SU-DHL-6 (cell line): Measurements from ENCODE around the gene MACF1.
A peak's percentile ranks its signal among the peaks of the same experiment; 100 is the strongest.

Experiments used
- H2AFZ ChIP-seq: fragments of 200-600 bp; sonication (generic); 2 replicates; pipeline ENCODE4 v1.6.1; 2014; ENCODE audit warnings: low read depth, mild to moderate bottlenecking, moderate library complexity, mixed read lengths, antibody characterized with exemption, low read length; ENCODE audit not compliant: severe bottlenecking
- H3F3A ChIP-seq: fragments of 200-600 bp; shearing (Covaris generic); 2 replicates; pipeline ENCODE4 v1.6.0; 2016; ENCODE audit warnings: antibody characterized with exemption, mild to moderate bottlenecking; ENCODE audit not compliant: insufficient read depth
- H3K27ac ChIP-seq: fragments of 200-600 bp; sonication (generic); 2 replicates; pipeline ENCODE4 v1.5.1; 2016; ENCODE audit warnings: low read depth, mild to moderate bottlenecking, low read length, moderate library complexity, mixed read lengths
- H3K27me3 ChIP-seq: fragments of 200-600 bp; sonication (generic), shearing (Covaris generic); 2 replicates; pipeline ENCODE4 v1.6.0; 2014; ENCODE audit warnings: mild to moderate bottlenecking, low read length
- H3K36me3 ChIP-seq: fragments of 200-600 bp; sonication (generic); 2 replicates; pipeline ENCODE4 v1.6.1; 2014; ENCODE audit warnings: mild to moderate bottlenecking, low read length, mixed read lengths
- H3K4me2 ChIP-seq: fragments of 300-600, 200-600 bp; shearing (Covaris generic), sonication (generic); 2 replicates; pipeline ENCODE4 v1.6.0; 2014; ENCODE audit warnings: low read length, low read depth, mild to moderate bottlenecking; ENCODE audit not compliant: poor library complexity, severe bottlenecking
- H3K4me3 ChIP-seq: fragments of 200-600 bp; sonication (generic); 2 replicates; pipeline ENCODE4 v1.5.1; 2014; ENCODE audit warnings: antibody characterized with exemption, low read length, mild to moderate bottlenecking, mixed read lengths; ENCODE audit not compliant: insufficient read depth, poor library complexity, severe bottlenecking
- H3K79me2 ChIP-seq: fragments of 200-600 bp; sonication (generic); 2 replicates; pipeline ENCODE4 v1.6.1; 2014; ENCODE audit warnings: mild to moderate bottlenecking, low read length, moderate library complexity; ENCODE audit not compliant: insufficient read depth
- H3K9ac ChIP-seq: fragments of 200-600 bp; sonication (generic); 2 replicates; pipeline ENCODE4 v1.7.0; 2014; ENCODE audit warnings: mild to moderate bottlenecking, low read length
- H3K9me2 ChIP-seq: fragments of 200-600 bp; sonication (generic); replicated peaks from 2 replicates; pipeline ENCODE4 v1.6.1; 2014; ENCODE audit warnings: low read length; ENCODE audit not compliant: insufficient read depth
- H3K9me3 ChIP-seq: fragments of 200-600 bp; sonication (generic); 2 replicates; pipeline ENCODE4 v1.6.1; 2014; ENCODE audit warnings: low read length, mixed read lengths; ENCODE audit not compliant: insufficient read depth
- H4K20me1 ChIP-seq: fragments of 200-600 bp; sonication (generic); 2 replicates; pipeline ENCODE4 v1.6.1; 2014; ENCODE audit warnings: low read depth, mild to moderate bottlenecking, antibody characterized with exemption, low read length, moderate library complexity, mixed read lengths
- EZH2phosphoT487 ChIP-seq: fragments of 200-600 bp; sonication (generic), shearing (Covaris generic); conservative IDR thresholded peaks from 2 replicates; pipeline ENCODE4 v1.6.1; 2018; ENCODE audit warnings: mild to moderate bottlenecking, antibody characterized with exemption, low read length, moderate library complexity, mixed read lengths
- TF ChIP-seq, protein P1 (sequence below): fragments of 200-600 bp; sonication (generic); IDR thresholded peaks from one replicate; pipeline ENCODE4 v1.5.1; 2017; ENCODE audit warnings: antibody characterized with exemption, mild to moderate bottlenecking, low read length, moderate library complexity; ENCODE audit not compliant: insufficient read depth, poor library complexity, severe bottlenecking

Gene MACF1

DNA sequence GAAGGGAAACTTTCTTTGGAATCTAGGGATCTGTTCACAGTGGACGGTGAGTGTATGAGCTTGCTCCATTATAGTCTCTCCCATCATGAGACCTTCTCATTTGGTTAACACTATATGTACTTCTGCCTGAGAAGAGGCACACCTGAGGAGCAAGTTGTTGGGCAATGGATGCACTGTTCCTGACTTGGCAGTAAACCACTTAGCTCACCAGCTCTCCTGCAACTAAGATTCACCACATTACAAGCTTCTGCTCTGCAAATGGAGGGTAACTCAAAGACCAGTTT, 10.2 kb downstream of the MACF1 start:
- Histone ChIP-seq H3K4me3 (peak overlapping the region; percentile 77), H3K9me3 (no peaks in the 10 kb centered on the region), H3F3A (peaks cover 35% of the 10 kb centered on the region), H3K27ac (peak overlapping the region; percentile 94), H3K27me3 (no peaks in the 10 kb centered on the region), H3K9me2 (no peaks in the 10 kb centered on the region), H4K20me1 (no peaks in the 10 kb centered on the region), H3K36me3 (no peaks in the 10 kb centered on the region), H3K79me2 (peaks cover 39% of the 10 kb centered on the region), H2AFZ (peak overlapping the region; percentile 1), H3K9ac (peak overlapping the region; percentile 66), H3K4me2 (peak overlapping the region; percentile 98)
- no peak for TF ChIP-seq EZH2phosphoT487
- TF ChIP-seq, protein P1, sequence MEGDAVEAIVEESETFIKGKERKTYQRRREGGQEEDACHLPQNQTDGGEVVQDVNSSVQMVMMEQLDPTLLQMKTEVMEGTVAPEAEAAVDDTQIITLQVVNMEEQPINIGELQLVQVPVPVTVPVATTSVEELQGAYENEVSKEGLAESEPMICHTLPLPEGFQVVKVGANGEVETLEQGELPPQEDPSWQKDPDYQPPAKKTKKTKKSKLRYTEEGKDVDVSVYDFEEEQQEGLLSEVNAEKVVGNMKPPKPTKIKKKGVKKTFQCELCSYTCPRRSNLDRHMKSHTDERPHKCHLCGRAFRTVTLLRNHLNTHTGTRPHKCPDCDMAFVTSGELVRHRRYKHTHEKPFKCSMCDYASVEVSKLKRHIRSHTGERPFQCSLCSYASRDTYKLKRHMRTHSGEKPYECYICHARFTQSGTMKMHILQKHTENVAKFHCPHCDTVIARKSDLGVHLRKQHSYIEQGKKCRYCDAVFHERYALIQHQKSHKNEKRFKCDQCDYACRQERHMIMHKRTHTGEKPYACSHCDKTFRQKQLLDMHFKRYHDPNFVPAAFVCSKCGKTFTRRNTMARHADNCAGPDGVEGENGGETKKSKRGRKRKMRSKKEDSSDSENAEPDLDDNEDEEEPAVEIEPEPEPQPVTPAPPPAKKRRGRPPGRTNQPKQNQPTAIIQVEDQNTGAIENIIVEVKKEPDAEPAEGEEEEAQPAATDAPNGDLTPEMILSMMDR, result no peak

DNA sequence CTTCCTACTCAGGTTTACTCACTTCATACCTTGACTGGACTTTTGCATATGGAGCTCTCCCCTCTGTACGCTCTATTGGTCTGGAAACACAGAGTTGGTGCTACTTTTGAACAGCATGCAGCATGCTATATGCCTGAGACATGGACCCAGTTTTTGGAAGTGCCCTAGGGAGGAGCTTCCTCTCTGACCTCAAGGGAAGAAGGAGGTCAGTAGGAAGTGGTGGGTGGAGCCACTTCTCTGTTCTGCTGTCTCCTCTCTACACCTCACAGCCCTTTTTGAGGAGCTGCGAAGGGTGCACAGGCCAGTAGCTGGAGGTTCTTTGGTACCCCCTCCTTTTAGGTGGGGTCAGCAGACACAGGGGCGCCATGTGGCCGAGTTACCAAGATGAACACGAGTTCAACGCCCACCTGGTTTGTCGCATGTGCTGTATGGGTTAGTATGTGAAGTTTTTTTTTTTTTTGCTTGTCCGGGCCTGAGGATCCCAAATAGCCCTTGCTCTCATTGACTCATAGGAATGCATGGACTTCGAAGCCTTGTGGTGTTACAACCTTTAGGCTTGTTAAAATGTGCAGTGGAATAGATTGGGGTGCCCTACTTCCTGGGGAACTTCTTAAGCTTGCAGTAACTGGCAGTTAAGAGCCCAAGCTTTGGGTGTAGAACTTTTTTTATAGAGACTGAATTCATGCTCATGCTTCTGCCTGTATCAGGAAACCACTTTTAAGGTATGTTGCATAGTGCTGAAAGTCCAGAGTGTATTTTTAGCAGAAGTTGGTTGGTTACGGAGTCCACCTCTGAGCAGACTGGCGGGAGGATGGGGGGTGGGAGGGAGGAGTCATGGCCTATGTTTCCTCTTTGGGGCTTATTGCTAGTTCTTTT, 10.7 kb downstream of the MACF1 start:
- peak overlapping the region; percentile 94 for H3K27ac ChIP-seq
- peak overlapping the region; percentile 77 for H3K4me3 ChIP-seq
- peaks cover 35% of the 10 kb centered on the region for H3F3A ChIP-seq
- no peaks in the 10 kb centered on the region for H3K27me3 ChIP-seq
- H3K9me2 ChIP-seq, result no peaks in the 10 kb centered on the region
- no peaks in the 10 kb centered on the region for H3K9me3 ChIP-seq
- H2AFZ ChIP-seq, result peak overlapping the region; percentile 1
- peak overlapping the region; percentile 66 for H3K9ac ChIP-seq
- no peaks in the 10 kb centered on the region for H3K36me3 ChIP-seq
- H4K20me1 ChIP-seq, result no peaks in the 10 kb centered on the region
- H3K4me2 ChIP-seq, result peak overlapping the region; percentile 98
- H3K79me2 ChIP-seq, result peaks cover 45% of the 10 kb centered on the region
- no peak for TF ChIP-seq EZH2phosphoT487
- TF ChIP-seq, protein P1, result no peak

DNA sequence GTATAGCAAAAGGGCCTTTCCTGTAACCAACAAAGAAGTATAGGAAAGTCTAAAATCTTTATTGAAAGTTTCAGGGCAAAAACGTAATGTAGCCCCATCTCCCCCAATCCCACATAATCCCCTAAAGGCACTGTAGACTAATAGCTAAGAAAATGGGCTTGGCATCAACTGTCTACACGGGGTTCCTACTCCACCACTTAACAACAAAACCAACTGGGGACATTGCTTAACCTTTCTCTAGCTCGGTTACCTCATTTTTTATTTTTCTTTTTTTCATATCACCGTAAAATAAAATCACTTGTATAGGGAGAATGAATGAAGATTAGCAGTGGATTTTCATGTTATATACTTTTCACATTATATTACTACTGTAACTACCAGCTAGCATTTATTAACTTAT, 12.3 kb downstream of the MACF1 start:
- Histone ChIP-seq H3K4me2 (peak overlapping the region; percentile 98), H3K79me2 (peaks cover 59% of the 10 kb centered on the region)

More for the DNA sequence above, 12.3 kb downstream of the MACF1 start:
- Histone ChIP-seq H4K20me1 (no peaks in the 10 kb centered on the region), H3K27me3 (no peaks in the 10 kb centered on the region), H3K36me3 (no peaks in the 10 kb centered on the region), H3K4me3 (peak overlapping the region; percentile 77), H3K9ac (peak overlapping the region; percentile 66), H3K27ac (peak overlapping the region; percentile 94), H3K9me2 (no peaks in the 10 kb centered on the region), H3K9me3 (no peaks in the 10 kb centered on the region), H3F3A (peaks cover 35% of the 10 kb centered on the region), H2AFZ (no peak overlapping the region)
- TF ChIP-seq EZH2phosphoT487, result no peak
- TF ChIP-seq, protein P1, result no peak
